Posterior cingulate gyrus (tissue), 11 donors: ENCODE measurements around the gene ITGB5.

ENCODE experiments used
- DNase-seq, 10 donors: peaks; one replicate each; pipeline versions ENCODE4 v3.0.0 to v3.0.0-alpha.2; 2020 to 2021; ENCODE audit warnings: mixed read lengths in 3 of 10
- intact Hi-C: fragments of 100-400 bp; cut with DNase I; formaldehyde crosslinking; loops from one replicate; pipeline ENCODE4 v1.15.1; 2023

Gene ITGB5

GRCh38 chr3:124821356-124821755 lies 65.8 kb downstream of the ITGB5 start:
- intact Hi-C loops, result no loop called here
- DNase-seq, result no peak

GRCh38 chr3:124818398-124819091 lies 68.6 kb downstream of the ITGB5 start:
- intact Hi-C loops, result no loop called here
- no peak for DNase-seq

- intact Hi-C loops, result no loop called here
- no peak for DNase-seq
Measured at GRCh38 chr3:124817079-124817478, 70.1 kb downstream of the ITGB5 start.

GRCh38 chr3:124816206-124816605 lies 71.0 kb downstream of the ITGB5 start:
- no peak for DNase-seq
- intact Hi-C loops, result no loop called here

- DNase-seq, result no peak
- intact Hi-C loops, result no loop called here
Measured at GRCh38 chr3:124815781-124816180, 71.4 kb downstream of the ITGB5 start.

- no peak for DNase-seq
- intact Hi-C loops, result no loop called here
Measured at GRCh38 chr3:124814620-124815421, 72.3 kb downstream of the ITGB5 start.

- no peak for DNase-seq
Measured at GRCh38 chr3:124813541-124813940, 73.6 kb downstream of the ITGB5 start.

GRCh38 chr3:124812291-124813265 lies 74.6 kb downstream of the ITGB5 start:
- peak in 5 of 10 donors; percentile 30 to 84 (median 51) for DNase-seq
- intact Hi-C loops, result no loop called here

More at GRCh38 chr3:124813541-124813940, 73.6 kb downstream of the ITGB5 start:
- intact Hi-C loops, result no loop called here

- intact Hi-C loops, result no loop called here
- no peak for DNase-seq
Measured at GRCh38 chr3:124811436-124811835, 75.7 kb downstream of the ITGB5 start.

GRCh38 chr3:124810970-124811369 lies 76.2 kb downstream of the ITGB5 start:
- intact Hi-C loops, result no loop called here
- DNase-seq, result no peak

- intact Hi-C loops, result no loop called here
- no peak for DNase-seq
Measured at GRCh38 chr3:124809039-124809438, 78.1 kb downstream of the ITGB5 start.

- intact Hi-C loops, result no loop called here
- no peak for DNase-seq
Measured at GRCh38 chr3:124805671-124806070, 81.5 kb downstream of the ITGB5 start.

GRCh38 chr3:124804875-124805274 lies 82.3 kb downstream of the ITGB5 start:
- intact Hi-C loops, result no loop called here
- no peak for DNase-seq

GRCh38 chr3:124802702-124803101 lies 84.5 kb downstream of the ITGB5 start:
- DNase-seq, result peak in 3 of 10 donors; percentile 32 to 65 (median 46)
- intact Hi-C loops, result no loop called here

- intact Hi-C loops, result no loop called here
- DNase-seq, result no peak
Measured at GRCh38 chr3:124802061-124802698, 85.0 kb downstream of the ITGB5 start.

- intact Hi-C loops, result no loop called here
- no peak for DNase-seq
Measured at GRCh38 chr3:124800511-124801258, 86.5 kb downstream of the ITGB5 start.

GRCh38 chr3:124800076-124800475 lies 87.1 kb downstream of the ITGB5 start:
- intact Hi-C loops, result no loop called here
- DNase-seq, result no peak

- intact Hi-C loops, result no loop called here
- no peak for DNase-seq
Measured at GRCh38 chr3:124799676-124800075, 87.5 kb downstream of the ITGB5 start.

GRCh38 chr3:124797426-124797945 lies 89.7 kb downstream of the ITGB5 start:
- intact Hi-C loops, result no loop called here
- peak in 1 of 10 donors; percentile 27 for DNase-seq
